K562 (cell line): ENCODE measurements around the gene PLA2G12B. TPM values are rescaled to one million over a fixed set of nuclear protein-coding genes. Genes with fewer than 3 reads are reported as not detected.
A peak's percentile ranks its signal among the peaks of the same experiment; 100 is the strongest.

Experiments used
- ARHGAP35 ChIP-seq: fragments of 450-650 bp; IDR thresholded peaks from 2 replicates; pipeline ENCODE4 v1.6.1; 2018; ENCODE audit not compliant: partially characterized antibody
- ATF4 ChIP-seq: fragments of 450-650 bp; formaldehyde crosslinking; IDR thresholded peaks from 2 replicates; pipeline ENCODE4 v1.4.0; 2022; ENCODE audit warnings: mild to moderate bottlenecking, moderate library complexity
- DMBX1 ChIP-seq: fragments of 250-450 bp; sonication (Bioruptor Pico); IDR thresholded peaks from 2 replicates; pipeline ENCODE4 v1.8.0; 2022; ENCODE audit warnings: inconsistent platforms, mild to moderate bottlenecking, moderate library complexity, borderline replicate concordance
- DNMT1 ChIP-seq: fragments of 450-650 bp; IDR thresholded peaks from 2 replicates; pipeline ENCODE4 v1.6.1; 2016; ENCODE audit warnings: antibody characterized with exemption, mild to moderate bottlenecking
- ESRRA ChIP-seq: fragments of 450-650 bp; IDR thresholded peaks from 2 replicates; pipeline ENCODE4 v1.6.1; 2014; ENCODE audit warnings: low read depth, mild to moderate bottlenecking, moderate library complexity, borderline replicate concordance
- FOXA3 ChIP-seq, 2 experiments: fragments of 450-650 bp in 1 of 2; sonication (generic) in 1 of 2; formaldehyde crosslinking; IDR thresholded peaks in 1 of 2; conservative IDR thresholded peaks in 1 of 2; 2 replicates each; pipeline versions ENCODE4 v1.4.0 to v1.8.0; 2020 to 2022; ENCODE audit warnings: mild to moderate bottlenecking in 2 of 2, missing genetic modification reagents in 1 of 2
- GATA2 ChIP-seq: sonication (generic); formaldehyde crosslinking; IDR thresholded peaks from 2 replicates; pipeline ENCODE4 v1.4.0; 2020; ENCODE audit warnings: mild to moderate bottlenecking, missing genetic modification reagents
- KDM4B ChIP-seq, 2 experiments: fragments of 450-650 bp in 1 of 2; sonication (generic) in 1 of 2; IDR thresholded peaks; 2 replicates each; pipeline ENCODE4 v1.6.1; 2016 to 2017; ENCODE audit warnings: borderline replicate concordance in 2 of 2, antibody characterized with exemption in 1 of 2, low read depth in 1 of 2, mild to moderate bottlenecking in 1 of 2
- KLF6 ChIP-seq: fragments of 250-450 bp; sonication (Bioruptor Pico); IDR thresholded peaks from 2 replicates; pipeline ENCODE4 v1.4.0; 2020; ENCODE audit warnings: mild to moderate bottlenecking, moderate library complexity, borderline replicate concordance
- MAFG ChIP-seq: fragments of 450-650 bp; conservative IDR thresholded peaks from 2 replicates; pipeline ENCODE4 v1.6.1; 2016; ENCODE audit warnings: missing genetic modification characterization, missing compliant biosample characterization
- MAFK ChIP-seq: IDR thresholded peaks from 2 replicates; pipeline ENCODE4 v1.6.1; 2011; ENCODE audit warnings: low read length, improper control_type of control experiment
- MCM2 ChIP-seq: fragments of 450-650 bp; IDR thresholded peaks from 2 replicates; pipeline ENCODE4 v1.6.1; 2017; ENCODE audit warnings: low read depth, mild to moderate bottlenecking
- MEF2A ChIP-seq: IDR thresholded peaks from 2 replicates; pipeline ENCODE4 v1.6.1; 2011; ENCODE audit warnings: low read depth, mild to moderate bottlenecking, low read length, moderate library complexity; ENCODE audit not compliant: control insufficient read depth
- PCBP1 ChIP-seq: fragments of 200-400 bp; formaldehyde crosslinking; IDR thresholded peaks from 2 replicates; pipeline ENCODE4 v1.6.1; 2018; ENCODE audit warnings: mild to moderate bottlenecking, low read depth, low read length; ENCODE audit not compliant: poor library complexity, severe bottlenecking
- POLR2G ChIP-seq: fragments of 200-400 bp; formaldehyde crosslinking; IDR thresholded peaks from 2 replicates; pipeline ENCODE4 v1.6.1; 2017; ENCODE audit warnings: low read depth, mild to moderate bottlenecking, antibody characterized with exemption, low read length, moderate library complexity
- RUNX1 ChIP-seq: sonication (generic); IDR thresholded peaks from 2 replicates; pipeline ENCODE4 v1.6.1; 2016; ENCODE audit warnings: antibody characterized with exemption, low read depth
- SAFB ChIP-seq: fragments of 200-400 bp; formaldehyde crosslinking; IDR thresholded peaks from 2 replicates; pipeline ENCODE4 v1.6.1; 2017; ENCODE audit warnings: low read depth, low read length, borderline replicate concordance
- SMARCA4 ChIP-seq: fragments of 450-650 bp; IDR thresholded peaks from 2 replicates; pipeline ENCODE4 v1.6.1; 2016
- SUPT5H ChIP-seq: fragments of 450-650 bp; IDR thresholded peaks from 2 replicates; pipeline ENCODE4 v1.6.1; 2016
- TAL1 ChIP-seq: fragments of 450-650 bp; IDR thresholded peaks from 2 replicates; pipeline ENCODE4 v1.6.1; 2016; ENCODE audit warnings: mild to moderate bottlenecking
- TEAD4 ChIP-seq, 2 experiments: sonication (generic) in 1 of 2; formaldehyde crosslinking in 1 of 2; IDR thresholded peaks; 2 replicates each; pipeline versions ENCODE4 v1.6.1 to v1.8.0; 2012 to 2022; ENCODE audit warnings: borderline replicate concordance in 1 of 2, inconsistent platforms in 1 of 2, low read length in 1 of 2, mild to moderate bottlenecking in 1 of 2, missing genetic modification reagents in 1 of 2
- ZBTB49 ChIP-seq: sonication (generic); formaldehyde crosslinking; IDR thresholded peaks from 2 replicates; pipeline ENCODE4 v1.8.0; 2022; ENCODE audit warnings: missing genetic modification reagents, mild to moderate bottlenecking, borderline replicate concordance
- ZKSCAN3 ChIP-seq: fragments of 250-450 bp; sonication (Bioruptor Pico); IDR thresholded peaks from 2 replicates; pipeline ENCODE4 v1.4.0; 2020
- ZNF12 ChIP-seq: sonication (generic); formaldehyde crosslinking; IDR thresholded peaks from 2 replicates; pipeline ENCODE4 v1.4.0; 2020; ENCODE audit warnings: mild to moderate bottlenecking, missing genetic modification reagents
- ZNF143 ChIP-seq: sonication (generic); formaldehyde crosslinking; IDR thresholded peaks from 2 replicates; pipeline ENCODE4 v1.9.0; 2022; ENCODE audit warnings: mild to moderate bottlenecking, missing genetic modification reagents
- ZNF23 ChIP-seq: fragments of 250-450 bp; sonication (Bioruptor Pico); IDR thresholded peaks from 2 replicates; pipeline ENCODE4 v1.4.0; 2020; ENCODE audit warnings: mild to moderate bottlenecking
- polyA plus RNA-seq, 8 experiments: library from polyadenylated mRNA; depleted of rRNA in 4 of 8; stranded (reverse) in 5 of 8; unstranded in 3 of 8; fragments of >200 nt; fragmentation: Nextera tagmentation in 2 of 8; fragmentation: Illumina TruSeq in 1 of 8; extraction: Ambion mirVana in 2 of 8; extraction: Trizol in 1 of 8; gene quantifications; 2 replicates each; pipeline versions ENCODE4 v1.2.1 to v1.2.3, GENCODE V29; 2011 to 2014; ENCODE audit warnings: inconsistent platforms in 1 of 8, missing spikeins in 1 of 8
- total RNA-seq, 7 experiments: library from RNA; depleted of rRNA in 6 of 7; stranded (reverse); fragments of >200 nt in 6 of 7; fragmentation: Illumina TruSeq in 2 of 7; extraction: Trizol in 2 of 7; gene quantifications; 2 replicates each; pipeline versions ENCODE4 v1.2.1 to v1.2.3, GENCODE V29; 2011 to 2021; ENCODE audit warnings: low replicate concordance in 1 of 7
- TF ChIP-seq, protein P1 (sequence below): sonication (generic); formaldehyde crosslinking; IDR thresholded peaks from 2 replicates; pipeline ENCODE4 v1.9.0; 2022; ENCODE audit warnings: mild to moderate bottlenecking, missing genetic modification reagents

Gene PLA2G12B
- total and polyA plus RNA-seq, 9 of the 15 experiments (the other 6 are each of a cell fraction or from before 2014, with no cell fraction given), result not detected

GRCh38 chr10:72885953-72886352 is 68.7 kb downstream of the PLA2G12B start (continued):
- TF ChIP-seq SUPT5H (no peak), RUNX1 (no peak), MAFG (tag) (peak; percentile 59), ESRRA (no peak), ATF4 (no peak), ZNF12 (no peak), SAFB (no peak), POLR2G (no peak), MEF2A (no peak), ZBTB49 (no peak), MCM2 (no peak), ZNF143 (CRISPR knock-in tag) (no peak), PCBP1 (no peak), TAL1 (no peak), MAFK (peak; percentile 79), DMBX1 (CRISPR knock-in tag) (no peak), KLF6 (CRISPR knock-in tag) (no peak), ZKSCAN3 (CRISPR knock-in tag) (no peak), DNMT1 (no peak), KDM4B (IDR thresholded peaks at IDR 0.05; ENCODE audit: borderline replicate concordance in 2 of 2, low read depth in 1 of 2) (no peak), SMARCA4 (no peak), FOXA3 (CRISPR knock-in tag; conservative IDR thresholded peaks at IDR 0.05 in 1 of 2, IDR thresholded peaks at IDR 0.05 in 1 of 2) (no peak), TEAD4 (IDR thresholded peaks at IDR 0.05; ENCODE audit: low read length) (no peak), TEAD4 (CRISPR knock-in tag; IDR thresholded peaks at IDR 0.05; ENCODE audit: borderline replicate concordance) (no peak), GATA2 (CRISPR knock-in tag) (no peak), ARHGAP35 (no peak), ZNF23 (CRISPR knock-in tag) (no peak)
- TF ChIP-seq, protein P1, sequence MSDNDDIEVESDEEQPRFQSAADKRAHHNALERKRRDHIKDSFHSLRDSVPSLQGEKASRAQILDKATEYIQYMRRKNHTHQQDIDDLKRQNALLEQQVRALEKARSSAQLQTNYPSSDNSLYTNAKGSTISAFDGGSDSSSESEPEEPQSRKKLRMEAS (CRISPR knock-in tag), result no peak
